ENCODE results near the gene UNC50.

The UNC50 gene

DNA sequence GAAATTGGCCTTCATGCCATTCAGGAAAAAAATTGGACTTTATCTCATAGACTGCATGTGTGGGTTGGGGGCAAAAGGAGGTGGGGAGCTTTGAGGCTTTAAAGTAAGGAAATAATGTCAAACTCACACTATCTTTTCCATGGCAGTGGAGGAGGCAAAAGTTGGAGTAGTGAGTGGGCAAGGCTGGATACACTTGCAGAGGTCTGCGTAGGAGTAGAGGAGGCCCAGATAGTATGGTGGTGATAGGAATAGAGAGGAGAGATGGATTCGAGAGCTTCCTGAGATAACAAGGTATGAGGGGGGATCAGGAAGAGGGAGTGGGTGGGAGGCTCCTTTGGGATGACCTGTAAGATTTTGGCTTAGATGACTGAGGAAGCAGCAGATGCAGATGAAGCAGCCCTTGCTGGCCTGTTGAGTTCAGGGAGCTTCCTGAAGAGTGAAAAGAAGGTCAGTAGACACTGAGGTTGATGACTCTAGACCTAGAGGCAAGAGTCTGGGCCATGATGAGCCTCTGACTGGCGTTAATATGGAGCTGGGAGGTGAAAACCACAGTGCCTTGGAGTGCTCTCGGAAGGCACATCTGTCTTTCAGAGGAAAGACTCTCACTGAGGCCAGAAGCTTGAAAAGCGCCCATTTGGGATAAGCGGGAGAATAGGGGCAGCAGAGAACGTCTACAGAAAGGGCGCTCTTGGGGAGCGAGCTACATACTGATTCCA, 5.8 kb downstream of the UNC50 start:
- TF ChIP-seq GATA2 (IDR thresholded peaks at IDR 0.05; ENCODE audit: low read depth, low read length) (no peak), GATA3 (IDR thresholded peaks at IDR 0.05; ENCODE audit: low read depth, low read length) (no peak)

DNA sequence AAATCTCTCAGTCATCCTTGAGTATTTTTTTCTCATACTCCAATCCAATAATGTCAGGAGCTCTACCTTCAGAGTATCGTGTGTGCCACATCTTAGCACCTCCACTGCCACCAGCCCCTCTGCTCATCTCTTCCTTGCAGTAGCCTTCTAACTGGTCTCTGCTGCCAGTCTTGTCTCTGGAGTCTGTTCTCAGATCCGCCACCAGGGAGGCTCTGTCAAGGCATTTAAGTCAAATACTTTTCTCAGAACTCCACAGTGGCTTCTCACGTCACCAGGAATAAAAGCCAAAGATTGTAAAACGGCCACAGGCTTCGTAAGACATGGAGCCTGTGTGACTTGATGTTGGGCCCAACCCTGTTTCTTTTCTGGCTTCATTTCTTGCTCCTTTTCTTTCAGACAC, 7.1 kb downstream of the UNC50 start:
- TF ChIP-seq GATA2 (IDR thresholded peaks at IDR 0.05; ENCODE audit: low read depth, low read length) (no peak), GATA3 (IDR thresholded peaks at IDR 0.05; ENCODE audit: low read depth, low read length) (no peak)

DNA sequence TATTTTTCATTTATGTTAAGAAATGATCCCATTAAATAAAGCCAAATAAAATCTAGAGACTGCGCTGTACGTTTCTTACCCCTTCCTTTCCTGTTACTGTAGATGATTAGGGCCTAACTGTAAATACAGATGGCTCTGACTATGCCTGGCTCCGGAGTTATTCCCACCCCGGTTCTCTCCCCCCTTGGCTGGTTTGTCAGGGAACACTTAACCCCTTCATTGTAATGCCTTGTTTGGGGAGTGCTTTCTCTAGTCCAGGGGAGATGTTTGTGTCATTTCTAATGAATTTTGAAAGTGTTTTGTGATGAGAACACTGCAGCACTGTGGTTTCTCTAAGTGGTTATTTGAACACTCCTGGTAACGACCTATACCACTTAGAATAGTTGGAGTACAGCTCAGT, 8.8 kb downstream of the UNC50 start:
- no peak for TF ChIP-seq GATA3 (IDR thresholded peaks at IDR 0.05; ENCODE audit: low read depth, low read length)
- no peak for TF ChIP-seq GATA2 (IDR thresholded peaks at IDR 0.05; ENCODE audit: low read depth, low read length)

DNA sequence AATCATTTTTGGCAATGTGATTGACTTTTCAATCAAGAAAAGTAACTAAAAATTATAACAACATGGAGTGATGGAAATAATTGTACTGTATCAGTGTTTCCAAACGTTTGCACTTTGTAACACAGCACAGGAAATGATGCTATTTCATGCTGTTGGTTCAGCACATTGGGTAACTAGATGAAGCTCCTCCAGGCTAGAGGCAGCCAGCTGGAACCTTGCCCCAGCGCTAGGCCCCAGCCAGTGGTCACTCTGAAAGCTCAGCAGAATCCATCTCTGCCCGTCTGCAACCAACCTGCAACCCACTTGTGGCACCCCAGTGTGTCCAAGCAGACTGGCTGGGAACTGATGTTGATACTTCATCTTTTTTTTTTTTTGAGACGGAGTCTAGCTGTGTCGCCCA, 15.3 kb downstream of the UNC50 start:
- TF ChIP-seq GATA2 (IDR thresholded peaks at IDR 0.05; ENCODE audit: low read depth, low read length) (no peak), GATA3 (IDR thresholded peaks at IDR 0.05; ENCODE audit: low read depth, low read length) (no peak)

DNA sequence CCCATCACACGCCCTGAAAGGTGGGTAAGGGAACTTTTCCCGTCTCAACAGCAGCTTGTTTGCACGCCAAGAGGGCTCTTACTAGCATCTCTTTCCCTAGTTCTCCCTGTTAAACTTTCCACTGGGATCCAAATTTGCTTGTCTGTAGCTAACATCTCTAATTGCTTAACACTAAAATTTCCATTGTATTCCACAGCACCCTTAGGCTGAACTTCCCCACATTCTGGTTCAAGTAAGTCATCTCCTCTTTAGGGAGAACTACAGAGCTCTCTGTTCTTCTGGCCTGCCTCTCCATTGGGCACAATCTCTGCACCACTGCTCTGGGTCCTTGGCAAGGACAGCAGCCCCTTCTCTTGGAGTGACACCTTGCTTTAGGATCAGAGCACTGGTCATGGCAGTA, 24.0 kb downstream of the UNC50 start:
- no peak for TF ChIP-seq GATA2 (IDR thresholded peaks at IDR 0.05; ENCODE audit: low read depth, low read length)
- no peak for TF ChIP-seq GATA3 (IDR thresholded peaks at IDR 0.05; ENCODE audit: low read depth, low read length)

DNA sequence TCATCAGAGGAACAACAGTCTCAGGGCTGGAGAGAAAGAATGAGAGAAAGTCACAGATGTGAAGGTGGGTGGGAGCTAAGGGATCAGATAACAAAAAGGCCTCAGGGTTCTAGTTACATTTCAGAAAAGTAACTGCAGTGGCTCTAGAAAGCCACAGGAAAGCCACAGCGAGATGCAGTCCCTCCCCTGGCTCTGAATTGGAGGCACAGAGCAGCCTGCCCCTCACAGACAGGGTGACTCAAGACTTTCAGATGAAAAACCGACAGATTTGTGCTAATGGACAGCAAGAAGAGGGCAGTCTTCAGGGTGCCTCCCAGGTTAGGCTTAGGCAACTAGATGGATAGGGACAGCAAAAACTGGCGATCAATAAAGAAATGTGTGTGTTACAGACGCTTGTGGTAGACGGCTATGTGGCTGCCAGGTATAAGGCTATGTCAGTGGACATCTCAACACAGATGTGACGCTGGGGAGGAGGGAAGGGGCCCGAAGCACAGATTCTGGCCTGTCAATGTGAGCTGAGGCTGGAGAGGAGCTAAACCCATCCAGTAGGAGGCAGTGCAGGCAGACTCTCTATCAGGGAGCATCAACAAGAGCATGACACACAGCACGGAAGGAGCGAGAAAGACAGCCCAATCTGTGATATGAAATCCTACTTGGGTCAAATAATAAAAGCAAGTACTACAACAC, 26.2 kb downstream of the UNC50 start:
- no peak for TF ChIP-seq GATA3 (IDR thresholded peaks at IDR 0.05; ENCODE audit: low read depth, low read length)
- no peak for TF ChIP-seq GATA2 (IDR thresholded peaks at IDR 0.05; ENCODE audit: low read depth, low read length)

DNA sequence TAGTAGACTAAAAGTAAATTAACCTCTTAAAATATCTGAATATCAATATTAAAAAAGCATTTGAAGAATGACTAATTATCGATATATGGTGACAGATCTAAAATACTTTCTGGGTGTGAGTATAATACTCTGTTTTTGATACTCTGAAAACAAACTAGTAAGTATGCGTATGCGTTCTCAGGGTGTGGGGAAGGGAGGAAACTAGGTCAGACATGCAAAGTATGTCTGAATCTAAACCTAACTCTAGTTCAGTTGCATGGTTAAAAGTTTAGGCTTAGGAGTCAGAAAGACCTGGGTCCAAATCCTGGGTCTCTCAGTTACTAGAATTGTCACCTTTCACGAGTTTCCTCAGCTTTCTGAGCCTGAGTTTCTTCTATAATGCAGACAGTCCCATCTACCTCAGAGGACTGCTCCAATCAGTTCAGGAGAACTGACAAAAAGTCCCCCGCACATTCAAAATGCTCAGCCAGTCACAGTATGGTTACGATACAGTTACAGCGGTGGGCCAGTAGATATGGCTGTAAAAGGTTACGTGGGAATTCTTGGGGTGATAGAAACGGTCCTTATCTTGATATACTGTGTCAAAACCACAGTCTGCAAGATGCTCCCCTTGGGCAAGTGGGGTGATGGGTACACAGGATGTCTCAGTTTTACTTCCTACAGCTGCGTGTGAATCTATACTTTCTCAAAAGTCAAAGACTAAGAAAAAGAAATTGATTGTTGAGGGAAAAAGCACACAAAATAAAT, 29.2 kb downstream of the UNC50 start:
- no peak for TF ChIP-seq GATA3 (IDR thresholded peaks at IDR 0.05; ENCODE audit: low read depth, low read length)
- TF ChIP-seq GATA2 (IDR thresholded peaks at IDR 0.05; ENCODE audit: low read depth, low read length): no peak

DNA sequence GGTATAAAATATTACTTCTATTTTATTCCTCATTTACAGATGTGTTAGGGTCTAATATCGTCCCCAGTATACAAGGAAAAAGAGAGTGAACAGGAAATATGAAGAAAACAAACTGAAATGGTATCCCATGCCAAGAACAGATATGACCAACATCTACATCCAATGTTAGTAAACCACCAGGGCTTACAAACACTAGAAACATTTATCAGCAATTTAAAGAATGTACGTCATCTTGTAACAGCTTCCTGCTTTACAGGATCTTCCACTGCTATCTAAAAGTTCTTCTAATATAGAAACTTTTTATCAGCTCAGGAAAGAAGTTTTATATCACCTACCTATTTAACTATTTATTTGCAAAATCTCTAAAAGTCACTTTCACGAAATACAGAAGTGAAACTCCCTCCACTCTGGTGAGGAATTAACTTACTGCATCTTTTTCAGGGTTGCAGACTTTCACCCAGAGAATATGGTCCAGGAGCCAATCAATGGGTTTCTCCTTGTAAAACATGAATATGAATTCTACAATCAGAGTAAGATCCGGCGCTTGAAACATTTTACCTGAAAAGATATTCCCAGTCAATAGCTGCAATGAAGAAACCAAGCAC, 35.2 kb downstream of the UNC50 start:
- TF ChIP-seq GATA2 (IDR thresholded peaks at IDR 0.05; ENCODE audit: low read depth, low read length) (no peak), GATA3 (IDR thresholded peaks at IDR 0.05; ENCODE audit: low read depth, low read length) (no peak)

DNA sequence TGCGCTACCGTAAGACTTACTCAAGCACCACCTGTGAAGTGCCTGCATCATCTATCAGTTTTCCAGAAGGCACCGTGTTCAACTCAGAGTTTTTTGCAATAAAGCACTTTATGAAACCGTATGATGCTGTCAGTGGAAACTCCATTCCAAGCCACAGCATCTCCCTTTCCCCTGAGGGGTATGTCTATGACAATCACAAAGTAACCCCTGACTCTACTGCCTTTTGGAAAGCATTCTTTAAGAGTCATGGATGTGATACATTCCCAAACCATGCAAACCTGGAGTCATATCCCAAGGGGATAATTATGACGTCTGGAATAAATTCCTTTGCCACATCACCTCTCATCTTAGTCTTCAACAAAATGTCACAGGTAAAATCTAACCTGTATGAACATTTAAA, 39.2 kb downstream of the UNC50 start:
- TF ChIP-seq GATA3 (IDR thresholded peaks at IDR 0.05; ENCODE audit: low read depth, low read length): no peak

DNA sequence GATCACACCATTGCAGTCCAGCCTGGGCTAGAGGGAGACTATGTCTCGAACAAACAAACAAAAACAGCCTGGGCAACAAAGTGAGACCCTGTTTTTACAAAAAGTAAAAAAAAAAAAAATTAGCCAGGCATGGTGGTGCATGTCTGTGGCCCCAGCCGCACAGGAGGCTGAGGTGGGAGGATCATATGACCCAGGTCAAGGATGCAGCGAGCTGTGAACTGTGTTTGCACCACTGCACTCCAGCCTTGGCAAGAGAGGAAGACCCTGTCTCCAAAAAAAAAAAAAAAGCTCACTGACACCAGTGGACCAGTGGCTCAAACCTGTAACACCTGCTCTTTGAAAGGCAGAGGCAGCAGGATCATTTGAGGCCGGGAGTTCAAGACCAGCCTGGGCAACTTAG, 40.1 kb downstream of the UNC50 start:
- no peak for TF ChIP-seq GATA3 (IDR thresholded peaks at IDR 0.05; ENCODE audit: low read depth, low read length)
- no peak for TF ChIP-seq GATA2 (IDR thresholded peaks at IDR 0.05; ENCODE audit: low read depth, low read length)

DNA sequence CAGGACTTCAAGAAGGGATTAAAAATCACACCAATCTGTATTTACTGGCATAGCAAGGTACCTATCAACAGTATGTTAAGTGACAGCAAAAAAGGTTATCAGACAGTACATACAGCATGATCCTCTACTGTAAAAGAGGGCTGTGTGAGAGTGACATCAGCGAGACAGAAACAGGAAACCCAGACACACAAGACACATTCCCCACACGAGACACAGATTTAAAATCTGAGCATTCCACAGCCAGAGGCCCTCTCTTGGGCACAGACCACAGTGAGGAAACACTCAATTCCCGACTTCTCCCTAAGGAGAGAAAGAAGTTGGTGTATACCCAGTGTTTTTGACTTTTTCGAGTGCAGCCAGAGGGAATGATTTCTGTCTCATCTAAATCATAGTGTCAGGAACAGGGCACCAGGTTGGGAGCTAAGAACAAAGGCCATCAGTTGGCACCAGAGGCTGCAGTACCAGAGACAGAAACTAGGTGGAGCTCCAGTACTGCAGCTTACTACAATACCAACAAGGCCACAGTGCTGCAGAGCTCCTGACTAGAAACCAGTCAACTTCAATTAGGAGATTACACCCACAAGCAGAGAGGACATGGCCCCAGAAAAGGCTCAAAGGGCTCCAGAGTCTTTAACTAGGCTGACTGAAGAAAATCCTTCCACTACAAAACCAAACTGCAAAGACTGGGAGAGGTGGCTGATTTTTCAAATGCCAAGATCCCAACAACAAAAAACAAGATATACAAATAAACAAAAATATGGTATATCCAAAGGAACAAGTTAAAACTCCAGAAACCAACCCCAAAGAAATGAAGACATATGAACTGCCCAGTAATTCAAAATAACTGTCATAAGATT, 41.0 kb downstream of the UNC50 start:
- TF ChIP-seq GATA3 (IDR thresholded peaks at IDR 0.05; ENCODE audit: low read depth, low read length) (no peak), GATA2 (IDR thresholded peaks at IDR 0.05; ENCODE audit: low read depth, low read length) (no peak)

DNA sequence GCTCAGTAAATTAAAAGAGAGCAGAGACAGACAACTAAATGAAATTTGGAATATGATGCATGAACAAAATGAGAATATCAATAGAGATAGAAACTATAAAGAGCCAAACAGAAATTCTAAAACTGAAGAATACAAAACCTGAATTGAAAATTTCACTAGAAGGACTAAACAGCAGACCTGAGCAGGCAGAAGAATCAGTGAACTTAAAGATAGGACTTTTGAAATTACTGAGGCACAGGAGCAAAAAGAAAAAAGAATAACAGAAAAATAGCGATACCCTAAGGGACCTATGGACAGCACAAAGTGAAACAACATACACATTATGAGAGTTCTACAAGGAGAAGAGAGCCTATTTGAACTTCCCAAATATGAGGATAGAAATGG, 41.6 kb downstream of the UNC50 start:
- TF ChIP-seq GATA3 (IDR thresholded peaks at IDR 0.05; ENCODE audit: low read depth, low read length): no peak
- TF ChIP-seq GATA2 (IDR thresholded peaks at IDR 0.05; ENCODE audit: low read depth, low read length): no peak

DNA sequence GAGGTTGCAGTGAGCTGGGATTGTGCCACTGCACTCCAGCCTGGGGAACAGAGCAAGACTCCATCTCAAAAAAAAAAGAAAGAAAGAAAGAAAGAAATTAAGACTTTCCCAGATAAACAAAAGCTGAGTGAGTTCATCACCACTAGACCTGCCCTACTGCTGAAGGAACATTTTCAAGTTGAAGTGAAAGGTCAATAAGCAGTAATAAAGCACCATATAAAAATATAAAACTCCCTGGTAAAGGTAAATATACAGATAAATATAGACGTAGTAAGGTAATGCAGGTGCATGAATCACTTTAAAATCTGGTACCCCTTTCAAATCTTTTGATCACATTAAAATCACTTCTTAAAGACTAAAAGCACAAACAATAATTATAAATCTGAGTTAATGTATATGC, 42.6 kb downstream of the UNC50 start:
- no peak for TF ChIP-seq GATA3 (IDR thresholded peaks at IDR 0.05; ENCODE audit: low read depth, low read length)
- no peak for TF ChIP-seq GATA2 (IDR thresholded peaks at IDR 0.05; ENCODE audit: low read depth, low read length)

Measured in SH-SY5Y (cell line).